GM23338 (cell line): Measurements from ENCODE around the gene FNDC3B. TPM values are rescaled to one million over a fixed set of nuclear protein-coding genes. Genes with fewer than 3 reads are reported as not detected.
"Not testable (repeated sequence)": the region's sequence is repeated elsewhere in the genome, so short reads cannot be mapped to it uniquely, and the experiment has no call there.

Source experiments
- ATAC-seq: fragments of 200-7000 bp; cut with Tn5 transposase; 3 replicates; pipeline ENCODE4 v1.9.1; 2020
- DNase-seq: peaks from one replicate; pipeline ENCODE4 v3.0.0-alpha.2; 2015; ENCODE audit warnings: low spot score
- H2AFZ ChIP-seq: fragments of 200-600 bp; sonication (generic); 2 replicates; pipeline ENCODE4 v1.8.0; 2016; ENCODE audit warnings: antibody characterized with exemption, mild to moderate bottlenecking, moderate library complexity
- H3F3A ChIP-seq: fragments of 200-600 bp; sonication (generic); replicated peaks from 2 replicates; pipeline ENCODE4 v1.8.0; 2017; ENCODE audit warnings: antibody characterized with exemption, mixed run types, low read depth
- H3K27ac ChIP-seq: fragments of 200-600 bp; sonication (generic); 2 replicates; pipeline ENCODE4 v1.6.1; 2016; ENCODE audit warnings: low read depth
- H3K27me3 ChIP-seq: fragments of 200-600 bp; sonication (generic); 2 replicates; pipeline ENCODE4 v1.8.0; 2016; ENCODE audit warnings: mild to moderate bottlenecking, mixed run types, moderate library complexity; ENCODE audit not compliant: insufficient read depth
- H3K36me3 ChIP-seq: fragments of 200-600 bp; sonication (generic); 2 replicates; pipeline ENCODE4 v1.8.0; 2016; ENCODE audit warnings: mild to moderate bottlenecking; ENCODE audit not compliant: insufficient read depth
- H3K4me1 ChIP-seq: fragments of 200-600 bp; sonication (generic); 2 replicates; pipeline ENCODE4 v1.8.0; 2016; ENCODE audit warnings: mild to moderate bottlenecking, moderate library complexity; ENCODE audit not compliant: insufficient read depth
- H3K4me2 ChIP-seq: fragments of 200-600 bp; sonication (generic); 2 replicates; pipeline ENCODE4 v1.7.1; 2017; ENCODE audit warnings: mixed run types
- H3K4me3 ChIP-seq: fragments of 200-600 bp; sonication (generic); 2 replicates; pipeline ENCODE4 v1.6.1; 2016; ENCODE audit warnings: mixed run types
- H3K79me2 ChIP-seq: fragments of 200-600 bp; sonication (generic); replicated peaks from 2 replicates; pipeline ENCODE4 v1.8.0; 2017; ENCODE audit warnings: mild to moderate bottlenecking; ENCODE audit not compliant: insufficient read depth
- H3K9me2 ChIP-seq: fragments of 200-600 bp; sonication (generic); 2 replicates; pipeline ENCODE4 v1.8.0; 2017; ENCODE audit not compliant: insufficient read depth
- H4K20me1 ChIP-seq: fragments of 200-600 bp; sonication (generic); replicated peaks from 2 replicates; pipeline ENCODE4 v1.8.0; 2017; ENCODE audit warnings: mild to moderate bottlenecking; ENCODE audit not compliant: insufficient read depth
- H3K27ac Mint-ChIP-seq: 2 replicates; pipeline ENCODE4 v1.8.0; 2020; ENCODE audit warnings: inconsistent platforms, mild to moderate bottlenecking, moderate library complexity, mixed read lengths
- H3K27me3 Mint-ChIP-seq: 3 replicates; pipeline ENCODE4 v1.8.0; 2022; ENCODE audit warnings: low read depth, mild to moderate bottlenecking, moderate library complexity, mixed read lengths, inconsistent platforms; ENCODE audit not compliant: insufficient read depth, poor library complexity
- H3K36me3 Mint-ChIP-seq: 3 replicates; pipeline ENCODE4 v1.8.0; 2021; ENCODE audit warnings: low read depth, mild to moderate bottlenecking, inconsistent platforms, moderate library complexity, mixed read lengths
- H3K4me1 Mint-ChIP-seq: 3 replicates; pipeline ENCODE4 v1.8.0; 2020; ENCODE audit warnings: mild to moderate bottlenecking, inconsistent platforms, mixed read lengths
- H3K4me3 Mint-ChIP-seq: 3 replicates; pipeline ENCODE4 v1.8.0; 2021; ENCODE audit warnings: moderate library complexity, mild to moderate bottlenecking, inconsistent platforms, mixed read lengths
- H3K9me3 Mint-ChIP-seq: 3 replicates; pipeline ENCODE4 v1.8.0; 2020; ENCODE audit warnings: moderate library complexity, mild to moderate bottlenecking, inconsistent platforms, mixed read lengths
- CTCF ChIP-seq, 2 experiments: fragments of 200-600 bp in 1 of 2; sonication (generic) in 1 of 2; conservative IDR thresholded peaks; 2 replicates each; pipeline versions ENCODE4 v1.5.1 to v1.6.1; 2016 to 2017; ENCODE audit warnings: antibody characterized with exemption in 2 of 2, low read depth in 2 of 2, mild to moderate bottlenecking in 2 of 2, moderate library complexity in 1 of 2
- ETS1 ChIP-seq: IDR thresholded peaks from 2 replicates; pipeline ENCODE4 v1.6.1; 2016; ENCODE audit warnings: antibody characterized with exemption
- EZH2phosphoT487 ChIP-seq: fragments of 200-600 bp; sonication (generic); IDR thresholded peaks from one replicate; pipeline ENCODE4 v1.8.1; 2018; ENCODE audit warnings: antibody characterized with exemption; ENCODE audit not compliant: unreplicated experiment
- POLR2AphosphoS5 ChIP-seq: IDR thresholded peaks from 2 replicates; pipeline ENCODE4 v1.6.1; 2016; ENCODE audit warnings: antibody characterized with exemption, low read depth
- ZNF462 ChIP-seq: fragments of 250-450 bp; sonication (Bioruptor Pico); IDR thresholded peaks from 2 replicates; pipeline ENCODE4 v1.5.0; 2020; ENCODE audit warnings: mild to moderate bottlenecking, moderate library complexity
- polyA plus RNA-seq: library from polyadenylated mRNA; unstranded; fragments of >200 nt; fragmentation: Nextera tagmentation; extraction: Ambion mirVana; gene quantifications from 2 replicates; pipeline ENCODE4 v1.2.1, GENCODE V29; 2016
- total RNA-seq: library from RNA; depleted of rRNA; stranded (reverse); fragments of >200 nt; shearing (Covaris generic); gene quantifications from 2 replicates; pipeline ENCODE4 v1.2.3, GENCODE V29; 2014

The FNDC3B gene
- total and polyA plus RNA-seq, 2 experiments from 2014 or later = 19.1 to 55.4 TPM

- no peak for TF ChIP-seq ZNF462 (CRISPR knock-in tag)
- TF ChIP-seq POLR2AphosphoS5 = no peak
- no peak for TF ChIP-seq ETS1
- TF ChIP-seq CTCF (conservative IDR thresholded peaks at IDR 0.05; ENCODE audit: low read depth in 2 of 2) = no peak
Observed at GRCh38 chr3:172253200-172253599, 213.8 kb downstream of the FNDC3B start (continued).

- H4K20me1 ChIP-seq = no peaks in the 10 kb centered on the region
- DNase-seq (no peak), ATAC-seq (no peak)
- no peak overlapping the region for H3K4me3 Mint-ChIP-seq
- H3K79me2 ChIP-seq = peaks cover 7% of the 10 kb centered on the region; the same call in 1 of the 2 replicates
- H3K4me1 ChIP-seq = peaks cover 18% of the 10 kb centered on the region
- H3K9me3 Mint-ChIP-seq = no peaks in the 10 kb centered on the region; the same call in 2 of the 3 replicates
- H3K9me2 ChIP-seq = no peaks in the 10 kb centered on the region
- peaks cover 1% of the 10 kb centered on the region for H3K27me3 Mint-ChIP-seq
- no peak overlapping the region for H3K27ac Mint-ChIP-seq
- peaks cover 16% of the 10 kb centered on the region for H3K36me3 Mint-ChIP-seq
- H3F3A ChIP-seq = no peaks in the 10 kb centered on the region
- H2AFZ ChIP-seq = no peak overlapping the region
- no peak overlapping the region for H3K27ac ChIP-seq
- H3K4me2 ChIP-seq = no peak overlapping the region
- TF ChIP-seq EZH2phosphoT487 = no peak
- H3K36me3 ChIP-seq = no peaks in the 10 kb centered on the region; the same call in 1 of the 2 replicates
- peaks cover 23% of the 10 kb centered on the region for H3K4me1 Mint-ChIP-seq
- no peaks in the 10 kb centered on the region for H3K27me3 ChIP-seq
- no peak overlapping the region for H3K4me3 ChIP-seq
Observed at GRCh38 chr3:172254542-172254941, 215.2 kb downstream of the FNDC3B start.

GRCh38 chr3:172255321-172255720, 215.9 kb downstream of the FNDC3B start:
- Mint-ChIP-seq H3K36me3 (peaks cover 16% of the 10 kb centered on the region), H3K4me1 (peaks cover 22% of the 10 kb centered on the region)
- ATAC-seq, H3K79me2 ChIP-seq, H3K9me3 Mint-ChIP-seq, H3K27me3 ChIP-seq, H3K9me2 ChIP-seq, H3K4me3 ChIP-seq, DNase-seq, H2AFZ ChIP-seq, H3K27me3 Mint-ChIP-seq, H3K27ac ChIP-seq, H4K20me1 ChIP-seq, H3K36me3 ChIP-seq, H3K4me3 Mint-ChIP-seq, H3K4me2 ChIP-seq, H3K27ac Mint-ChIP-seq, H3F3A ChIP-seq: not testable (repeated sequence)
- peaks cover 22% of the 10 kb centered on the region for H3K4me1 ChIP-seq
